Renal cortex interstitium (tissue), 15 donors: Measurements from ENCODE around the gene FKBP9. TPM values are rescaled to one million over a fixed set of nuclear protein-coding genes. Genes with fewer than 3 reads are reported as not detected.
A peak's percentile ranks its signal among the peaks of the same experiment; 100 is the strongest.
"Not testable (repeated sequence)": the region's sequence is repeated elsewhere in the genome, so short reads cannot be mapped to it uniquely, and the experiment has no call there.

ENCODE experiments used
- DNase-seq, 11 donors: peaks; one replicate each; pipeline ENCODE4 v3.0.0-alpha.2; 2013; ENCODE audit warnings: low read depth in 9 of 11, low spot score in 4 of 11; ENCODE audit errors: extremely low read depth in 1 of 11
- long read RNA-seq, 16 experiments: transcript quantifications; one replicate each; lab custom pipeline, GENCODE V29; 2026
- polyA plus RNA-seq, 3 donors: library from polyadenylated mRNA; unstranded; fragments of 120-200 nt; gene quantifications; one replicate each; pipeline ENCODE4 v1.2.1, GENCODE V29; 2013; ENCODE audit not compliant: insufficient read length in 3 of 3

The FKBP9 gene
- 100 to 1,000 TPM; 125 to 176 (median 168) TPM for polyA plus RNA-seq
- long read RNA-seq, donor 1, transcript FKBP9-201 (10 exons, 3,462 nt) = major isoform, 20 of 26 reads
- long read RNA-seq, donor 1, partial matches to known transcripts = 6 of 26 reads
- long read RNA-seq, donor 1, other reads (novel, unspliced or antisense) = 0 of 26 reads
- long read RNA-seq, donor 2, transcript FKBP9-201 (10 exons, 3,462 nt) = major isoform, 28 of 42 reads
- long read RNA-seq, donor 2, partial matches to known transcripts = 12 of 42 reads
- long read RNA-seq, donor 2, other reads (novel, unspliced or antisense) = 0 of 42 reads
- long read RNA-seq, donor 3, transcript FKBP9-201 (10 exons, 3,462 nt) = major isoform, 44 of 272 reads
- long read RNA-seq, donor 3, partial matches to known transcripts = 223 of 272 reads
- long read RNA-seq, donor 3, other reads (novel, unspliced or antisense) = 0 of 272 reads
- long read RNA-seq, donor 4, transcript FKBP9-201 (10 exons, 3,462 nt) = major isoform, 24 of 35 reads
- long read RNA-seq, donor 4, partial matches to known transcripts = 10 of 35 reads
- long read RNA-seq, donor 4, other reads (novel, unspliced or antisense) = 0 of 35 reads
- long read RNA-seq, donor 5 = 0 reads
- long read RNA-seq, donor 6, transcript FKBP9-201 (10 exons, 3,462 nt) = major isoform, 23 of 92 reads
- long read RNA-seq, donor 6, partial matches to known transcripts = 37 of 92 reads
- long read RNA-seq, donor 6, other reads (novel, unspliced or antisense) = 31 of 92 reads
- long read RNA-seq, donor 7, transcript FKBP9-201 (10 exons, 3,462 nt) = major isoform, 17 of 110 reads
- long read RNA-seq, donor 7, partial matches to known transcripts = 51 of 110 reads
- long read RNA-seq, donor 7, other reads (novel, unspliced or antisense) = 40 of 110 reads
- long read RNA-seq, donor 8 = 0 reads
- long read RNA-seq, donor 9, transcript FKBP9-201 (10 exons, 3,462 nt) = major isoform, 19 of 44 reads
- long read RNA-seq, donor 9, partial matches to known transcripts = 21 of 44 reads
- long read RNA-seq, donor 9, other reads (novel, unspliced or antisense) = 0 of 44 reads
- long read RNA-seq, donor 10, transcript FKBP9-201 (10 exons, 3,462 nt) = major isoform, 24 of 55 reads
- long read RNA-seq, donor 10, partial matches to known transcripts = 30 of 55 reads
- long read RNA-seq, donor 10, other reads (novel, unspliced or antisense) = 0 of 55 reads
- long read RNA-seq, donor 11, transcript FKBP9-201 (10 exons, 3,462 nt) = major isoform, 34 of 49 reads
- long read RNA-seq, donor 11, partial matches to known transcripts = 15 of 49 reads
- long read RNA-seq, donor 11, other reads (novel, unspliced or antisense) = 0 of 49 reads
- long read RNA-seq, donor 12, transcript FKBP9-201 (10 exons, 3,462 nt) = major isoform, 9 of 17 reads
- long read RNA-seq, donor 12, partial matches to known transcripts = 7 of 17 reads
- long read RNA-seq, donor 12, other reads (novel, unspliced or antisense) = 0 of 17 reads
- long read RNA-seq, donor 13 = 0 reads
- long read RNA-seq, donor 14, transcript FKBP9-201 (10 exons, 3,462 nt) = major isoform, 24 of 32 reads
- long read RNA-seq, donor 14, partial matches to known transcripts = 8 of 32 reads
- long read RNA-seq, donor 14, other reads (novel, unspliced or antisense) = 0 of 32 reads
- long read RNA-seq, donor 15, transcript FKBP9-201 (10 exons, 3,462 nt) = major isoform, 7 of 7 reads
- long read RNA-seq, donor 15, partial matches to known transcripts = 0 of 7 reads
- long read RNA-seq, donor 15, other reads (novel, unspliced or antisense) = 0 of 7 reads
- long read RNA-seq, donor 16, transcript FKBP9-201 (10 exons, 3,462 nt) = major isoform, 53 of 127 reads
- long read RNA-seq, donor 16, partial matches to known transcripts = 71 of 127 reads
- long read RNA-seq, donor 16, other reads (novel, unspliced or antisense) = 0 of 127 reads

- DNase-seq = peak in 10 of 11 donors; percentile 58 to 86 (median 78)
These were observed at the start of gene FKBP9 for GRCh38 chr7:32957326-32958045. Gene FKBP9 (plus strand): TSS chr7:32957440. CDS start chr7:32957574, 134 bp downstream.

GRCh38 chr7:32910195-32910594 lies 47.0 kb upstream of the FKBP9 start:
- DNase-seq = no peak

GRCh38 chr7:32914184-32914583 lies 43.1 kb upstream of the FKBP9 start:
- DNase-seq = no peak

- no peak for DNase-seq
These were observed 42.2 kb upstream of the FKBP9 start for GRCh38 chr7:32915041-32915536.

GRCh38 chr7:32916006-32916405 lies 41.2 kb upstream of the FKBP9 start:
- no peak for DNase-seq

GRCh38 chr7:32916994-32917393 lies 40.2 kb upstream of the FKBP9 start:
- DNase-seq = not testable (repeated sequence)

GRCh38 chr7:32921896-32922295 lies 35.3 kb upstream of the FKBP9 start:
- DNase-seq = no peak

- DNase-seq = no peak
These were observed 28.4 kb upstream of the FKBP9 start for GRCh38 chr7:32928785-32929298.

- no peak for DNase-seq
These were observed 27.7 kb upstream of the FKBP9 start for GRCh38 chr7:32929430-32930143.

GRCh38 chr7:32930378-32930777 lies 26.9 kb upstream of the FKBP9 start:
- no peak for DNase-seq

GRCh38 chr7:32935558-32935957 lies 21.7 kb upstream of the FKBP9 start:
- no peak for DNase-seq

GRCh38 chr7:32936689-32937088 lies 20.6 kb upstream of the FKBP9 start:
- no peak for DNase-seq

- DNase-seq = peak in 4 of 11 donors; percentile 26 to 68 (median 50)
These were observed 19.7 kb upstream of the FKBP9 start for GRCh38 chr7:32937344-32938174.

- no peak for DNase-seq
These were observed 16.1 kb upstream of the FKBP9 start for GRCh38 chr7:32941181-32941580.

- DNase-seq = peak in 1 of 11 donors; percentile 35
These were observed 15.4 kb upstream of the FKBP9 start for GRCh38 chr7:32941681-32942414.
